GM21717 (cell line): ENCODE measurements around the gene SPATA32.

Experiments
- ATAC-seq: cut with Tn5 transposase; IDR thresholded peaks from one replicate; pipeline ENCODE4 v1.9.1; 2021; ENCODE audit warnings: mild to moderate bottlenecking, moderate library complexity; ENCODE audit not compliant: unreplicated experiment

The SPATA32 gene

DNA sequence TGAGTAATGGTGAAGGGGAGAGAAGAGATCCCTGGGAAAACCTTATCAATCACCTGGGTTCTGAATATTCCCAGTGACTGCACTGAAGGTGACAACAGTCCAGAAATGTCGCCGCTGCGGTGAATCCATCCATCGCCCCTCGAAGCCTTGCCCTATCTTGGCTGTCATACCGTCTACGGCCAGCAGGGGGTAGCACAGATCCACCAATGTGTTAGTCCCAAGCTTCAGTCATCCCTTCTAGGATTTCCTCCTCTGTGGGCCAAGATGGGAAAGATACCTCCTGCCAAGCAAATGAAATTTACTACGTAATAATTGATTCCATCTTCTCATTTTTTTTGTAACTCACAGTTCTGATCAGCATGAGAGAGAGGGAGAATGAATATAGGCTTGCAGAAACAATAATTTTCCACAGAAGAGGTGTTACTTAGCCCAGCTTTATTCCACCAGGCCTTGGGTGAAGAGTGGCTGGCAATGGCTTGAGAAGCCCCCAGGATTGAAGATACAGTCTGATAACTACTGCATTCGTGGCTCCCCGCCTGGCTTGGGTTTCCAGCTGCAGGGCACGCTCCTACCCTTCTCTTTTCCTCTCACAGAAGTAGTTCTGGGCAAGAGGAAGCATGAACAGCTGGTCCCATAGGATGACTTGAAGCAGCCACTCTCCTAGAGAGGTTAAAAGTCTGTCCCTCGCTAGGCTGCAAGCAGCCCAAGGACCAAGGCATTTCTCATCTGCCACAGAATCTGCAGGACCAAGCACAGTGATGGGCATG is 42.8 kb downstream of the SPATA32 start:
- no peak for ATAC-seq
